HCT116 (cell line): ENCODE measurements around the gene MIA2. TPM values are rescaled to one million over a fixed set of nuclear protein-coding genes. Genes with fewer than 3 reads are reported as not detected.
"Not testable (repeated sequence)": the region's sequence is repeated elsewhere in the genome, so short reads cannot be mapped to it uniquely, and the experiment has no call there.

Experiments
- ATAC-seq: fragments of 200-7000 bp; cut with Tn5 transposase; 2 replicates; pipeline ENCODE4 v1.9.1; 2020; ENCODE audit warnings: mild to moderate bottlenecking, moderate library complexity
- BruUV-seq: library from RNA; stranded (reverse); fragments of 400-500 nt; replicated peaks from 2 replicates; lab custom pipeline; 2021; lab: Mats Ljungman, UMichigan
- CTCF ChIA-PET: fragments of 300-600 bp; sonication (Branson Sonifier 250); formaldehyde crosslinking; loops from one replicate; lab custom pipeline; 2021; ENCODE audit warnings: antibody characterized with exemption; lab: Charles Lee
- POLR2A ChIA-PET: fragments of 300-600, 350-600 bp; sonication (Branson Sonifier 250); formaldehyde crosslinking; loops from one replicate; lab custom pipeline; 2021; ENCODE audit warnings: antibody characterized with exemption; lab: Charles Lee
- RAD21 ChIA-PET, 2 experiments: fragments of 300-600 bp; sonication (Branson Sonifier 250); formaldehyde crosslinking; loops; one replicate each; lab custom pipeline; 2023; ENCODE audit warnings: low total read pairs in 2 of 2; ENCODE audit not compliant: uncharacterized antibody in 2 of 2, unreplicated experiment in 2 of 2, low non-redundant PET in 1 of 2; lab: Charles Lee
- DNase-seq: peaks from one replicate; pipeline ENCODE4 v3.0.0-alpha.2; 2010; ENCODE audit warnings: low read depth, low spot score
- H2AFZ ChIP-seq: fragments of 200-600 bp; shearing (Covaris generic), sonication (generic); 2 replicates; pipeline ENCODE4 v1.6.1; 2017; ENCODE audit warnings: low read depth, mixed run types, mixed read lengths, antibody characterized with exemption, low read length; ENCODE audit not compliant: poor library complexity, severe bottlenecking
- H3K27ac ChIP-seq: 2 replicates; pipeline ENCODE4 v1.5.1; 2012; ENCODE audit warnings: low read depth, low read length
- H3K27me3 ChIP-seq: fragments of 200-600 bp; sonication (generic); 2 replicates; pipeline ENCODE4 v1.6.1; 2016; ENCODE audit warnings: mixed run types, low read length, mixed read lengths; ENCODE audit not compliant: insufficient read depth
- H3K36me3 ChIP-seq, 2 experiments: fragments of 200-500 bp in 1 of 2; fragments of 200-600 bp in 1 of 2; sonication (Bioruptor generic) in 1 of 2; sonication (generic) in 1 of 2; 2 replicates each; pipeline versions ENCODE4 v1.5.1 to v1.6.1; 2014 to 2016; ENCODE audit warnings: low read length in 2 of 2, inconsistent platforms in 1 of 2, mixed read lengths in 1 of 2, mixed run types in 1 of 2; ENCODE audit not compliant: insufficient read depth in 2 of 2, control insufficient read depth in 1 of 2
- H3K4me1 ChIP-seq, 2 experiments: fragments of 200-600 bp in 1 of 2; sonication (generic) in 1 of 2; 2 replicates each; pipeline versions ENCODE4 v1.5.1 to v1.6.1; 2012 to 2017; ENCODE audit warnings: low read length in 2 of 2, inconsistent platforms in 1 of 2, mild to moderate bottlenecking in 1 of 2, mixed read lengths in 1 of 2, mixed run types in 1 of 2, moderate library complexity in 1 of 2; ENCODE audit not compliant: insufficient read depth in 2 of 2, control insufficient read depth in 1 of 2
- H3K4me2 ChIP-seq: fragments of 200-600 bp; sonication (generic); 2 replicates; pipeline ENCODE4 v1.6.1; 2017; ENCODE audit warnings: mixed run types, low read length, mixed read lengths
- H3K4me3 ChIP-seq, 2 experiments: fragments of 200-600 bp in 1 of 2; sonication (generic) in 1 of 2; replicated peaks in 1 of 2; 2 replicates each; pipeline ENCODE4 v1.5.1; 2011 to 2016; ENCODE audit warnings: low read length in 2 of 2, control low read depth in 1 of 2, low read depth in 1 of 2, mild to moderate bottlenecking in 1 of 2, mixed read lengths in 1 of 2, mixed run types in 1 of 2
- H3K79me2 ChIP-seq: fragments of 200-600 bp; sonication (generic); 2 replicates; pipeline ENCODE4 v1.6.1; 2017; ENCODE audit warnings: mild to moderate bottlenecking, mixed run types, low read length, moderate library complexity, mixed read lengths; ENCODE audit not compliant: insufficient read depth
- H3K9ac ChIP-seq: fragments of 200-600 bp; sonication (generic); 2 replicates; pipeline ENCODE4 v1.6.1; 2016; ENCODE audit warnings: low read length, mixed read lengths
- H3K9me2 ChIP-seq: fragments of 200-600 bp; sonication (generic), shearing (Covaris generic); 2 replicates; pipeline ENCODE4 v1.6.1; 2017; ENCODE audit warnings: mixed run types, mild to moderate bottlenecking, moderate library complexity; ENCODE audit not compliant: insufficient read depth
- H3K9me3 ChIP-seq, 2 experiments: fragments of 200-500 bp in 1 of 2; fragments of 200-600 bp in 1 of 2; sonication (Bioruptor generic) in 1 of 2; sonication (generic) in 1 of 2; 2 replicates each; pipeline ENCODE4 v1.6.1; 2014 to 2017; ENCODE audit warnings: low read length in 2 of 2, mixed read lengths in 2 of 2, inconsistent platforms in 1 of 2, low read depth in 1 of 2, mild to moderate bottlenecking in 1 of 2, mixed run types in 1 of 2, moderate library complexity in 1 of 2; ENCODE audit not compliant: control insufficient read depth in 1 of 2, insufficient read depth in 1 of 2
- H4K20me1 ChIP-seq: fragments of 200-600 bp; sonication (generic), shearing (Covaris generic); 2 replicates; pipeline ENCODE4 v1.6.1; 2017; ENCODE audit warnings: mixed run types, mild to moderate bottlenecking, moderate library complexity; ENCODE audit not compliant: insufficient read depth
- CBX3 ChIP-seq: IDR thresholded peaks from 2 replicates; pipeline ENCODE4 v1.6.1; 2012; ENCODE audit warnings: low read depth
- CTCF ChIP-seq, 3 experiments: fragments of 200-600 bp in 1 of 3; sonication (generic) in 1 of 3; IDR thresholded peaks in 2 of 3; conservative IDR thresholded peaks in 1 of 3; 2 replicates each; pipeline ENCODE4 v1.5.1; 2012 to 2017; ENCODE audit warnings: low read depth in 2 of 3, low read length in 2 of 3, antibody characterized with exemption in 1 of 3, borderline replicate concordance in 1 of 3, control low read depth in 1 of 3, mild to moderate bottlenecking in 1 of 3, mixed read lengths in 1 of 3, mixed run types in 1 of 3, moderate library complexity in 1 of 3; ENCODE audit not compliant: insufficient read depth in 1 of 3
- JUND ChIP-seq: IDR thresholded peaks from 2 replicates; pipeline ENCODE4 v1.6.1; 2012
- POLR2A ChIP-seq: IDR thresholded peaks from 2 replicates; pipeline ENCODE4 v1.7.0; 2011; ENCODE audit warnings: borderline replicate concordance; ENCODE audit not compliant: insufficient read depth, insufficient read length; ENCODE audit errors: extremely low read depth
- SP1 ChIP-seq: IDR thresholded peaks from 2 replicates; pipeline ENCODE4 v1.6.1; 2012; ENCODE audit warnings: low read depth
- SRF ChIP-seq: IDR thresholded peaks from 2 replicates; pipeline ENCODE4 v1.6.1; 2012; ENCODE audit warnings: low read depth
- TCF7L2 ChIP-seq: IDR thresholded peaks from 2 replicates; pipeline ENCODE4 v1.7.0; 2011; ENCODE audit warnings: borderline replicate concordance, inconsistent platforms; ENCODE audit not compliant: insufficient read depth, insufficient read length; ENCODE audit errors: extremely low read depth
- YY1 ChIP-seq: IDR thresholded peaks from 2 replicates; pipeline ENCODE4 v1.6.1; 2011; ENCODE audit warnings: low read length, low read depth, moderate library complexity, mild to moderate bottlenecking; ENCODE audit not compliant: insufficient replicate concordance; ENCODE audit errors: extremely low read depth
- intact Hi-C: fragments of 100-400 bp; cut with micrococcal nuclease; formaldehyde crosslinking; loops from 2 replicates; pipeline ENCODE4 v1.10.0; 2022
- total RNA-seq: library from RNA; stranded (reverse); gene quantifications from one replicate; pipeline ENCODE4 v1.2.1, GENCODE V29; 2021; ENCODE audit not compliant: unreplicated experiment
- TF ChIP-seq, protein P1 (sequence below): IDR thresholded peaks from 2 replicates; pipeline ENCODE4 v1.6.1; 2012; ENCODE audit warnings: low read depth

MIA2 gene
- total RNA-seq, 1 experiment from 2014 or later = 31.1 TPM

DNA sequence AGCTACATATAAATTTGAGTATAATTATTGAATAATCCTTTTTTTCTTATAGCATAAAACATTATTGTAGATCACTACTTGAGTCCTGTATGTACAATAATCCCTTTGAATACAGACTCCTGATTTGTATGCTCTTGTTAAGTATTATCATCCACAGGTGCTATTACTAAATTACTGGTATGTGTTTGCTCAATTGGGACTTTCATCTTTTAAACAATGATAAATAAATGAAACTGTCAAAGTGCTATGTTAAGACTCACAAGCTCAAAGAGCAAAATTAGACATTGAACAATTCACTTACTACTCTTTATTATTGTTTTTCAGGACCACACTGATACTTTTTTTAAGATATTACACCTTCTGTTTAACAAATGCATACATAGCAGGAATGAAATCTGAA is 17.8 kb downstream of the MIA2 start:
- peaks cover 0 to 7% of the 10 kb centered on the region in 2 experiments; a peak in 1 of 4 replicates for H3K4me1 ChIP-seq
- no peak overlapping the region for H3K9ac ChIP-seq
- RAD21 ChIA-PET = interaction anchor here in 1 of 2 experiments (0.6 kb wide), 1 partner anchor 50 kb away, joined by 7 read pairs; no protein-coding TSS in a partner anchor
- H3K4me2 ChIP-seq = no peak overlapping the region
- DNase-seq (no peak), ATAC-seq (no peak)
- H3K27me3 ChIP-seq = no peaks in the 10 kb centered on the region
- BruUV-seq = no TSS peak
- H3K36me3 ChIP-seq = no peaks in the 10 kb centered on the region
- POLR2A ChIA-PET = no interaction called here
- TF ChIP-seq JUND (no peak), SRF (no peak), POLR2A (no peak), CTCF (IDR thresholded peaks at IDR 0.05 in 2 of 3, conservative IDR thresholded peaks at IDR 0.05 in 1 of 3; ENCODE audit: borderline replicate concordance in 1 of 3, insufficient read depth in 1 of 3, low read depth in 2 of 3, low read length in 2 of 3) (no peak), CBX3 (no peak), SP1 (no peak), TCF7L2 (no peak), YY1 (no peak)
- TF ChIP-seq, protein P1, sequence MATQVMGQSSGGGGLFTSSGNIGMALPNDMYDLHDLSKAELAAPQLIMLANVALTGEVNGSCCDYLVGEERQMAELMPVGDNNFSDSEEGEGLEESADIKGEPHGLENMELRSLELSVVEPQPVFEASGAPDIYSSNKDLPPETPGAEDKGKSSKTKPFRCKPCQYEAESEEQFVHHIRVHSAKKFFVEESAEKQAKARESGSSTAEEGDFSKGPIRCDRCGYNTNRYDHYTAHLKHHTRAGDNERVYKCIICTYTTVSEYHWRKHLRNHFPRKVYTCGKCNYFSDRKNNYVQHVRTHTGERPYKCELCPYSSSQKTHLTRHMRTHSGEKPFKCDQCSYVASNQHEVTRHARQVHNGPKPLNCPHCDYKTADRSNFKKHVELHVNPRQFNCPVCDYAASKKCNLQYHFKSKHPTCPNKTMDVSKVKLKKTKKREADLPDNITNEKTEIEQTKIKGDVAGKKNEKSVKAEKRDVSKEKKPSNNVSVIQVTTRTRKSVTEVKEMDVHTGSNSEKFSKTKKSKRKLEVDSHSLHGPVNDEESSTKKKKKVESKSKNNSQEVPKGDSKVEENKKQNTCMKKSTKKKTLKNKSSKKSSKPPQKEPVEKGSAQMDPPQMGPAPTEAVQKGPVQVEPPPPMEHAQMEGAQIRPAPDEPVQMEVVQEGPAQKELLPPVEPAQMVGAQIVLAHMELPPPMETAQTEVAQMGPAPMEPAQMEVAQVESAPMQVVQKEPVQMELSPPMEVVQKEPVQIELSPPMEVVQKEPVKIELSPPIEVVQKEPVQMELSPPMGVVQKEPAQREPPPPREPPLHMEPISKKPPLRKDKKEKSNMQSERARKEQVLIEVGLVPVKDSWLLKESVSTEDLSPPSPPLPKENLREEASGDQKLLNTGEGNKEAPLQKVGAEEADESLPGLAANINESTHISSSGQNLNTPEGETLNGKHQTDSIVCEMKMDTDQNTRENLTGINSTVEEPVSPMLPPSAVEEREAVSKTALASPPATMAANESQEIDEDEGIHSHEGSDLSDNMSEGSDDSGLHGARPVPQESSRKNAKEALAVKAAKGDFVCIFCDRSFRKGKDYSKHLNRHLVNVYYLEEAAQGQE = no peak
- CTCF ChIA-PET = no interaction called here
- H3K27ac ChIP-seq = no peak overlapping the region
- H4K20me1 ChIP-seq = no peaks in the 10 kb centered on the region
- H3K9me3 ChIP-seq = no peaks in the 10 kb centered on the region
- H2AFZ ChIP-seq = no peak overlapping the region
- no peaks in the 10 kb centered on the region for H3K79me2 ChIP-seq
- H3K4me3 ChIP-seq = no peak overlapping the region
- intact Hi-C loops = no loop called here
- no peaks in the 10 kb centered on the region for H3K9me2 ChIP-seq

GRCh38 chr14:39257388-39257787 is 23.7 kb downstream of the MIA2 start:
- not testable (repeated sequence) for BruUV-seq
- POLR2A ChIA-PET = interaction anchor here (1.3 kb wide), 1 partner anchor 10 kb away, joined by 4 read pairs; no protein-coding TSS in a partner anchor

More at GRCh38 chr14:39257388-39257787, 23.7 kb downstream of the MIA2 start:
- H3K9ac ChIP-seq, CTCF ChIA-PET, H3K27me3 ChIP-seq, RAD21 ChIA-PET, H3K9me2 ChIP-seq, H2AFZ ChIP-seq, H3K4me1 ChIP-seq, H4K20me1 ChIP-seq, H3K4me2 ChIP-seq, H3K27ac ChIP-seq, ATAC-seq, H3K79me2 ChIP-seq, H3K9me3 ChIP-seq, H3K4me3 ChIP-seq, intact Hi-C loops, DNase-seq, H3K36me3 ChIP-seq: not testable (repeated sequence)
